Mammary epithelial cell (primary cell): ENCODE results near the gene BICRA.

Experiments
- CTCF ChIP-seq, 2 donors: IDR thresholded peaks in 1 of 2; conservative IDR thresholded peaks in 1 of 2; 2 replicates each; pipeline ENCODE4 v1.5.1; 2011 to 2012; ENCODE audit warnings: inconsistent platforms in 2 of 2, low read length in 2 of 2, mild to moderate bottlenecking in 2 of 2, control low read depth in 1 of 2, low read depth in 1 of 2; ENCODE audit not compliant: insufficient read depth in 1 of 2; ENCODE audit errors: extremely low read depth in 1 of 2
- EZH2 ChIP-seq: IDR thresholded peaks from 2 replicates; pipeline ENCODE4 v1.6.1; 2012; ENCODE audit warnings: low read length, inconsistent platforms, borderline replicate concordance

GRCh38 chr19:47618771-47619170 is 9.8 kb downstream of the BICRA start:
- TF ChIP-seq CTCF (conservative IDR thresholded peaks at IDR 0.05 in 1 of 2, IDR thresholded peaks at IDR 0.05 in 1 of 2; ENCODE audit: extremely low read depth in 1 of 2, insufficient read depth in 1 of 2, low read depth in 1 of 2, low read length in 2 of 2) (no peak), EZH2 (no peak)
